Upper lobe of left lung (tissue), 6 donors: ENCODE results near the gene HOMER1. TPM values are rescaled to one million over a fixed set of nuclear protein-coding genes. Genes with fewer than 3 reads are reported as not detected.

Experiments
- ATAC-seq, 2 donors: fragments of 200-7000 bp; cut with Tn5 transposase; one replicate each; pipeline ENCODE4 v1.9.1; 2022; ENCODE audit warnings: mild to moderate bottlenecking in 2 of 2, moderate library complexity in 2 of 2; ENCODE audit not compliant: low FRiP score in 2 of 2
- DNase-seq, 2 donors: peaks; one replicate each; pipeline ENCODE4 v3.0.0-alpha.2; 2019 to 2020
- H3K27ac ChIP-seq, 4 donors: fragments of 200-600 bp; sonication (generic); one replicate each; pipeline ENCODE4 v1.5.1; 2016 to 2019
- H3K27me3 ChIP-seq, 4 donors: fragments of 200-600 bp; sonication (generic); one replicate each; pipeline ENCODE4 v1.5.1; 2017 to 2019
- H3K36me3 ChIP-seq, 4 donors: fragments of 200-600 bp; sonication (generic); one replicate each; pipeline ENCODE4 v1.5.1; 2016 to 2019
- H3K4me1 ChIP-seq, 4 donors: fragments of 200-600 bp; sonication (generic); one replicate each; pipeline ENCODE4 v1.5.1; 2018 to 2019
- H3K4me3 ChIP-seq, 4 donors: fragments of 200-600 bp; sonication (generic); one replicate each; pipeline ENCODE4 v1.5.1; 2017 to 2019; ENCODE audit warnings: mild to moderate bottlenecking in 2 of 4, moderate library complexity in 1 of 4
- H3K9me3 ChIP-seq, 4 donors: fragments of 200-600 bp; sonication (generic); one replicate each; pipeline ENCODE4 v1.5.1; 2018 to 2019
- EP300 ChIP-seq, 4 donors: sonication (generic); formaldehyde crosslinking; IDR thresholded peaks; one replicate each; pipeline ENCODE4 v1.5.1; 2017; ENCODE audit warnings: antibody characterized with exemption in 4 of 4, control low read depth in 2 of 4
- POLR2A ChIP-seq, 4 donors: fragments of 450-650 bp; IDR thresholded peaks; one replicate each; pipeline ENCODE4 v1.5.1; 2016 to 2017; ENCODE audit warnings: antibody characterized with exemption in 4 of 4, mild to moderate bottlenecking in 2 of 4
- POLR2AphosphoS5 ChIP-seq, 2 donors: sonication (generic); formaldehyde crosslinking; IDR thresholded peaks; one replicate each; pipeline ENCODE4 v1.5.1; 2017; ENCODE audit warnings: antibody characterized with exemption in 2 of 2
- WGBS, 2 donors: methylation state at CpG; one replicate each; pipeline ENCODE4 v1.1.5; 2017 to 2018; 5-methylcytosine and 5-hydroxymethylcytosine counted together
- total RNA-seq, 6 donors: library from RNA; depleted of rRNA in 4 of 6; stranded (reverse); fragments of >200 nt in 4 of 6; gene quantifications; one replicate each; pipeline versions ENCODE4 v1.1.0 to v1.2.1, GENCODE V29; 2016 to 2021
- TF ChIP-seq, protein P1 (sequence below), 6 experiments: fragments of 450-650 bp in 4 of 6; fragments of 200-600 bp in 2 of 6; sonication (generic) in 2 of 6; IDR thresholded peaks; one replicate each; pipeline ENCODE4 v1.5.1; 2016 to 2019; ENCODE audit warnings: antibody characterized with exemption in 6 of 6
- donor health status: DM: no; HTN: no; CAD: no; lungs with moderate emphysema.
- donor health status: DM: no; HTN: yes; CAD: no; lungs with severe emphysema.

HOMER1 gene
- total RNA-seq, 6 donors from 2014 or later = 5.2 to 22.0 (median 9.7) TPM

DNA sequence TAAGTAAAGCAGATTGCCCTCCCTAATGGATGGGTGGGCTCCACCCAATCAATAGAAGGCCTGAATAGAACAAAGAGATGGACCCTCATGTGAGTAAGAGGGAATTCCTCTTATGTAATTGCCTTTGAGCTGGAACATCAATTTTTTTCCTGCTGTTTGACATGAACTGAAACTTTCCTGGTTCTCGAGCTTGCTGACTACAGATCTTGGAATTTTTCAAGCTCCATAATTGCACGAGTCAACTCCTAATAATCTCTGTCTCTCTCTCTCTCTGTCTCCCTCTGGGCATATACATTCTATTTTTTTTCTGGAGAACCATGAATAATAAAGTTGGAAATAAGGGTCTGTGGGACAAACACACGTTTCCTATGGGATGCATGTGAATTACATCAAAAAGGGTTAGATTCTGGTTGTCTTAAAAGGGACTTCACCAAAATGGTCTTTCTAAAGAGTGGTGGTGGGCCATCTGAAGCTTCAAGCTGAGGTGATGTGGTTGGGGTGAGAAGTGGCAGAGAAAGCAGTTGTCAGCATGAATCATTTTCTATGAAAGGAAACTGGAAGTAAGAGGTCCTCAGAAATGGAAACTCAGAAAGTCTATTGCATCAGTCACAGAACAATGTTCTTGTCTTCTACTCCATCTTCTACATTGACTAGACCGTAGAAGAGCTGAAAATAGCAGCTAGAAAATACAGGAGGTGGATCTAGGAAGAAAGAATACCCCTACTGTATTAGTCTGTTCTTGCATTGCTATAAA is 47.0 kb upstream of the HOMER1 start:
- Histone ChIP-seq H3K27me3 (no peaks in the 10 kb centered on the region), H3K36me3 (no peaks in the 10 kb centered on the region), H3K27ac (no peak overlapping the region), H3K4me1 (peaks cover 0 to 4% (median 0%) of the 10 kb centered on the region in 4 donors), H3K4me3 (no peak overlapping the region), H3K9me3 (no peaks in the 10 kb centered on the region)
- no peak for TF ChIP-seq POLR2AphosphoS5 (IDR thresholded peaks at IDR 0.05)
- TF ChIP-seq, protein P1, sequence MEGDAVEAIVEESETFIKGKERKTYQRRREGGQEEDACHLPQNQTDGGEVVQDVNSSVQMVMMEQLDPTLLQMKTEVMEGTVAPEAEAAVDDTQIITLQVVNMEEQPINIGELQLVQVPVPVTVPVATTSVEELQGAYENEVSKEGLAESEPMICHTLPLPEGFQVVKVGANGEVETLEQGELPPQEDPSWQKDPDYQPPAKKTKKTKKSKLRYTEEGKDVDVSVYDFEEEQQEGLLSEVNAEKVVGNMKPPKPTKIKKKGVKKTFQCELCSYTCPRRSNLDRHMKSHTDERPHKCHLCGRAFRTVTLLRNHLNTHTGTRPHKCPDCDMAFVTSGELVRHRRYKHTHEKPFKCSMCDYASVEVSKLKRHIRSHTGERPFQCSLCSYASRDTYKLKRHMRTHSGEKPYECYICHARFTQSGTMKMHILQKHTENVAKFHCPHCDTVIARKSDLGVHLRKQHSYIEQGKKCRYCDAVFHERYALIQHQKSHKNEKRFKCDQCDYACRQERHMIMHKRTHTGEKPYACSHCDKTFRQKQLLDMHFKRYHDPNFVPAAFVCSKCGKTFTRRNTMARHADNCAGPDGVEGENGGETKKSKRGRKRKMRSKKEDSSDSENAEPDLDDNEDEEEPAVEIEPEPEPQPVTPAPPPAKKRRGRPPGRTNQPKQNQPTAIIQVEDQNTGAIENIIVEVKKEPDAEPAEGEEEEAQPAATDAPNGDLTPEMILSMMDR (IDR thresholded peaks at IDR 0.05) = no peak
- no peak for TF ChIP-seq EP300 (IDR thresholded peaks at IDR 0.05)
- 79 to 81% methylated on average over 4 of the region's 4 CpGs for WGBS, 2 donors
- ATAC-seq (peak in 1 of 2 donors; percentile 29), DNase-seq (no peak)

DNA sequence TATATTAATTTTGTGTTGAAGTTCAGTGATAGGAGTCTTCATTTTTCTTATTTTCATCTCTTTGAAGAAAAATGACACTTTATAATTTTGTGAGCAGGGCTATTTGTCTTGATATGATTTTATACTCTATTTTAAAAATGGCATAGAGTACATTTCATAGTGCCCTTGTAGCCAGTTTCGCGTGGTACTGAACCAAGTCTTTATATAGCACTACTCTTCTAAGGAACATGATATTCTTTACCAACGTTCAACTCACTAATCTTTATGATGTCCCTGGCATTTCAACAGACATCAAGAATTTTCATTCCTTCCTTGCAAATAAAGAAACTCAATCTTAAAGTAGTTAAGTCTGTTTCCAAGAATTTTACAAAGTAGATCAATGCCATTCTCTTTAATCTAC is 41.5 kb upstream of the HOMER1 start:
- H3K27ac ChIP-seq = no peak overlapping the region
- no peaks in the 10 kb centered on the region for H3K36me3 ChIP-seq
- TF ChIP-seq POLR2A (IDR thresholded peaks at IDR 0.05) = no peak
- no peak for TF ChIP-seq POLR2AphosphoS5 (IDR thresholded peaks at IDR 0.05)
- no peak for TF ChIP-seq EP300 (IDR thresholded peaks at IDR 0.05)
- TF ChIP-seq, protein P1 (IDR thresholded peaks at IDR 0.05) = no peak
- H3K4me1 ChIP-seq = peaks cover 0 to 4% (median 0%) of the 10 kb centered on the region in 4 donors
- ATAC-seq (no peak), DNase-seq (no peak)
- WGBS, 2 donors = 70 to 75% methylated on average over 3 of the region's 3 CpGs
- no peaks in the 10 kb centered on the region for H3K27me3 ChIP-seq
- H3K4me3 ChIP-seq = no peak overlapping the region
- H3K9me3 ChIP-seq = no peaks in the 10 kb centered on the region

DNA sequence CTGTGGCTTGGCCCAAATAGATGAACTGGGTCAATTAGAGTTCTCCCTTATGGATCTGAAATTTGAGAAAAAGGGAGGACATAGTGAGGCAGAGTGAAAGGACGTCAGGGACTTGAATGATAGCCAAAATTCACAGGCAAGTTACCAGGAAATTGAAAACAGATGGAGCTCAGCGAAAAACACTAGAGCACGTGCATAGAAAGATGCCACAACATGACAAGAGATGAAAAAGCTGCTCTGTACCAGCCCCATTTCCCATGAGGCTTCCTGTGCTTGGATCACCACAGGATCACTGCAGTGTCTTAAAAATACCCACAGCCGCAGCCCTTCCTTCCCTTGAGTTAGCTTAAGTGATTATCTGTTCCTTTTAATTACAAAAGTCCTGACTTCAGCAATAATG is 39.0 kb upstream of the HOMER1 start:
- TF ChIP-seq POLR2AphosphoS5 (IDR thresholded peaks at IDR 0.05) = no peak
- TF ChIP-seq EP300 (IDR thresholded peaks at IDR 0.05) = no peak
- TF ChIP-seq, protein P1 (IDR thresholded peaks at IDR 0.05) = no peak
- no peak for TF ChIP-seq POLR2A (IDR thresholded peaks at IDR 0.05)
- WGBS, 2 donors = 23 to 25% methylated on average over 4 of the region's 4 CpGs
- Histone ChIP-seq H3K4me3 (no peak overlapping the region), H3K27me3 (no peaks in the 10 kb centered on the region), H3K9me3 (no peaks in the 10 kb centered on the region), H3K4me1 (peaks cover 0 to 7% (median 2%) of the 10 kb centered on the region in 4 donors), H3K36me3 (no peaks in the 10 kb centered on the region), H3K27ac (no peak overlapping the region)
- DNase-seq (no peak), ATAC-seq (no peak)

DNA sequence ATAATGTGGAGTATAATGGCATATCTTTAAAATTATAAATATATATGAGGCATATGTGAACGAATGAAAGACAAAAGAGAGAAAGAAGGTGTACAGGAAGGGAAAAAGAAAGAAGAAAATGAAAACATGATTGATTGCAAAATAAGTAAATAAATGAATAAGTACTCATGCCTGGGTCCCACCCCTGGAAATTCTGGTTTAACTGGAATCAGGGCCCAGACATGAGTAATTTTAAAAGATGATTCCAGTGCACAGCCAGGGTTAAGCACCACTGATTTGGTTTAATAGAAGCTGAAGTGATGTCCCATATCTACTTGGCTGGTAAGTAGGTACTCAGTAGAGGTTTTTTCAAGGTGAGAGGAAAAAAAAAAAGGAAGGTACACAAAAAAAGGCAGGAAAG is 34.0 kb upstream of the HOMER1 start:
- peak in 1 of 2 donors; percentile 37 for DNase-seq
- Histone ChIP-seq H3K4me3 (no peak overlapping the region), H3K4me1 (peaks cover 0 to 11% (median 0%) of the 10 kb centered on the region in 4 donors), H3K27me3 (no peaks in the 10 kb centered on the region), H3K27ac (peak overlapping the region in 3 of 4 donors; percentile 30 to 58 (median 38)), H3K36me3 (no peaks in the 10 kb centered on the region), H3K9me3 (no peaks in the 10 kb centered on the region)
- no peak for TF ChIP-seq POLR2AphosphoS5 (IDR thresholded peaks at IDR 0.05)
- TF ChIP-seq POLR2A (IDR thresholded peaks at IDR 0.05) = no peak
- TF ChIP-seq, protein P1 (IDR thresholded peaks at IDR 0.05) = no peak
- WGBS, 2 donors = 61 to 65% methylated on average over 1 of the region's 1 CpG
- ATAC-seq = peak; percentile 40 to 43

DNA sequence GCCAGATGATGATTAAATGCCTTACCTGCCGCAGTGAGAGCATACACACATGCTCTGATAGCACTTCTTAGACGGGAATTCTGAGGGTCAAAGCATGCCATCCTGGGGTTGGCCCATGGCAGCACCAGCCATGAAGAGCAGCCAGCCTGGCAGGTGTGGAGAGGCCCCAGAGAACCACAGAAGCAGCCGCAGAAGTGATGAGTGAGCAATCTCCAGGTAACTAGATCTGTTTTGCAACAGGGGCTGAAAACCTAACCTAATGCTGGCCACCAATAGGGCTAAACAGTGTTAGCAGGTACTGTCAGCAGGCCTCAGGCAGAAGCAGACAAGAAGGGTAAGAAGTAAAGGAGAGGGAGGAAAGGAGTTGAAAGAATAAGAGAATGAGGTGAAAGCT is 33.5 kb upstream of the HOMER1 start:
- Histone ChIP-seq H3K27ac (peak overlapping the region; percentile 2 to 58 (median 34)), H3K4me1 (peaks cover 0 to 11% (median 0%) of the 10 kb centered on the region in 4 donors), H3K9me3 (no peaks in the 10 kb centered on the region), H3K4me3 (no peak overlapping the region), H3K27me3 (no peaks in the 10 kb centered on the region), H3K36me3 (no peaks in the 10 kb centered on the region)
- TF ChIP-seq POLR2A (IDR thresholded peaks at IDR 0.05) = no peak
- TF ChIP-seq EP300 (IDR thresholded peaks at IDR 0.05) = no peak
- no peak for TF ChIP-seq POLR2AphosphoS5 (IDR thresholded peaks at IDR 0.05)
- TF ChIP-seq, protein P1 (IDR thresholded peaks at IDR 0.05) = no peak
- 67 to 81% methylated on average over 3 of the region's 3 CpGs for WGBS, 2 donors
- peak in 1 of 2 donors; percentile 59 for ATAC-seq
- peak in 1 of 2 donors; percentile 58 for DNase-seq
